ENCODE data around the gene RGMA.

DNA sequence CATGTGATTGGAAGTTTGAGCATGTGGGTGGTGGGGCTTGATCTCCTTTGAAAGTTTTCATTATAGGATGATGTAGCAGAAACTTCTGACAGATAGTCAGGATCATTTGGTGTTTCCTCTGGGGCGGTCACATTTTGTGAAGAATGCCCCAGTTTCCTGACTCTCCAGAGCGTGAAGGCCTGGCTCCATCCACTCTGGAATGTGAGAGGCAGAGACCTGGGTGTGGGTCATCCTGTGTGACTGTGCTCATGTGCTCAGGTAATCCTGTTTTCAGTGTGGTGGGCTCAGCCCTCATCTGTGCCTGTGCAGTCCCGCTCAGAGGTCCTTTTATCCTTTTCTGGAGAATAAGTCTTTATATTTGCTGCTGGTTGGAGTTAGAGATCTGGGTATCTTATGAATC lies 81.0 kb downstream of the RGMA start:
- no peak for TF ChIP-seq POLR2A (IDR thresholded peaks at IDR 0.05; ENCODE audit: low read depth, low read length)
- TF ChIP-seq TAF1 (IDR thresholded peaks at IDR 0.05; ENCODE audit: low read depth, low read length): no peak

Measured in GM12891 (cell line).